Neural cell (in vitro differentiated cells): ENCODE measurements around the gene RPS3. TPM values are rescaled to one million over a fixed set of nuclear protein-coding genes. Genes with fewer than 3 reads are reported as not detected.

ENCODE experiments used
- H2AFZ ChIP-seq: fragments of 200-600, 300-800 bp; sonication (generic), shearing (Covaris generic); 2 replicates; pipeline ENCODE4 v1.6.0; 2014; ENCODE audit warnings: low read depth, mild to moderate bottlenecking, antibody characterized with exemption, low read length, moderate library complexity
- H3F3A ChIP-seq: fragments of 200-600 bp; shearing (Covaris generic); 2 replicates; pipeline ENCODE4 v1.6.1; 2016; ENCODE audit warnings: mild to moderate bottlenecking, moderate library complexity, mixed read lengths, antibody characterized with exemption, low read length; ENCODE audit not compliant: insufficient read depth, poor library complexity, severe bottlenecking
- H3K27ac ChIP-seq: fragments of 200-600, 300-800 bp; sonication (generic), shearing (Covaris generic); 2 replicates; pipeline ENCODE4 v1.5.1; 2014; ENCODE audit warnings: mild to moderate bottlenecking, low read length, moderate library complexity
- H3K27me3 ChIP-seq: fragments of 300-800, 200-600 bp; sonication (generic), shearing (Covaris generic); 2 replicates; pipeline ENCODE4 v1.6.0; 2014; ENCODE audit warnings: mild to moderate bottlenecking, low read depth, low read length, moderate library complexity; ENCODE audit not compliant: insufficient read depth
- H3K36me3 ChIP-seq: fragments of 300-800, 200-600 bp; sonication (generic), shearing (Covaris generic); 2 replicates; pipeline ENCODE4 v1.5.1; 2014; ENCODE audit warnings: mild to moderate bottlenecking, antibody characterized with exemption, low read length, moderate library complexity; ENCODE audit not compliant: insufficient read depth
- H3K4me2 ChIP-seq: fragments of 300-800, 200-600 bp; sonication (generic), shearing (Covaris generic); 2 replicates; pipeline ENCODE4 v1.6.0; 2014; ENCODE audit warnings: mild to moderate bottlenecking, low read length
- H3K4me3 ChIP-seq: fragments of 300-800, 200-600 bp; sonication (generic), shearing (Covaris generic); 2 replicates; pipeline ENCODE4 v1.5.1; 2014; ENCODE audit warnings: mild to moderate bottlenecking, low read length, moderate library complexity
- H3K79me2 ChIP-seq: fragments of 200-600 bp; shearing (Covaris generic); replicated peaks from 2 replicates; pipeline ENCODE4 v1.6.0; 2014; ENCODE audit warnings: mild to moderate bottlenecking, low read length, moderate library complexity; ENCODE audit not compliant: insufficient read depth
- H3K9ac ChIP-seq: fragments of 300-800, 200-600 bp; sonication (generic), shearing (Covaris generic); 2 replicates; pipeline ENCODE4 v1.6.1; 2016; ENCODE audit warnings: mild to moderate bottlenecking, low read length, mixed read lengths
- H3K9me2 ChIP-seq: fragments of 200-600 bp; shearing (Covaris generic); 2 replicates; pipeline ENCODE4 v1.6.1; 2016; ENCODE audit warnings: mild to moderate bottlenecking, low read length, mixed read lengths; ENCODE audit not compliant: insufficient read depth
- H3K9me3 ChIP-seq: fragments of 200-600, 300-800 bp; sonication (generic), shearing (Covaris generic); 2 replicates; pipeline ENCODE4 v1.6.1; 2016; ENCODE audit warnings: mild to moderate bottlenecking, mixed run types, low read length, moderate library complexity, mixed read lengths
- H4K20me1 ChIP-seq: fragments of 200-600 bp; shearing (Covaris generic); 2 replicates; pipeline ENCODE4 v1.6.1; 2016; ENCODE audit warnings: mild to moderate bottlenecking, mixed run types; ENCODE audit not compliant: insufficient read depth
- CTCF ChIP-seq: fragments of 450-650 bp; IDR thresholded peaks from 2 replicates; pipeline ENCODE4 v1.5.1; 2014; ENCODE audit warnings: antibody characterized with exemption, mild to moderate bottlenecking, moderate library complexity; ENCODE audit not compliant: poor library complexity, severe bottlenecking
- EP300 ChIP-seq: fragments of 450-650 bp; conservative IDR thresholded peaks from 2 replicates; pipeline ENCODE4 v1.6.1; 2014; ENCODE audit warnings: antibody characterized with exemption, mild to moderate bottlenecking, moderate library complexity; ENCODE audit not compliant: poor library complexity, severe bottlenecking
- EZH2 ChIP-seq: fragments of 200-600, 300-800 bp; shearing (Covaris generic), sonication (generic); IDR thresholded peaks from 2 replicates; pipeline ENCODE4 v1.6.1; 2014; ENCODE audit warnings: antibody characterized with exemption, low read length, borderline replicate concordance, mild to moderate bottlenecking; ENCODE audit not compliant: insufficient read depth, poor library complexity, severe bottlenecking
- MXI1 ChIP-seq: fragments of 450-650 bp; conservative IDR thresholded peaks from 2 replicates; pipeline ENCODE4 v1.6.1; 2014; ENCODE audit warnings: antibody characterized with exemption, mild to moderate bottlenecking; ENCODE audit not compliant: poor library complexity, severe bottlenecking
- POLR2AphosphoS5 ChIP-seq: IDR thresholded peaks from 2 replicates; pipeline ENCODE4 v1.6.1; 2012
- RAD21 ChIP-seq: fragments of 450-650 bp; conservative IDR thresholded peaks from 2 replicates; pipeline ENCODE4 v1.6.1; 2014; ENCODE audit warnings: antibody characterized with exemption, mild to moderate bottlenecking, moderate library complexity
- REST ChIP-seq: IDR thresholded peaks from 2 replicates; pipeline ENCODE4 v1.6.1; 2012; ENCODE audit warnings: borderline replicate concordance
- SMC3 ChIP-seq: fragments of 450-650 bp; conservative IDR thresholded peaks from 2 replicates; pipeline ENCODE4 v1.6.1; 2014; ENCODE audit warnings: antibody characterized with exemption, mild to moderate bottlenecking, moderate library complexity; ENCODE audit not compliant: poor library complexity
- TAF1 ChIP-seq: IDR thresholded peaks from 2 replicates; pipeline ENCODE4 v1.6.1; 2012; ENCODE audit warnings: low read depth
- polyA plus RNA-seq: library from polyadenylated mRNA; depleted of rRNA; stranded (reverse); fragments of >200 nt; gene quantifications from 2 replicates; pipeline ENCODE4 v1.2.3, GENCODE V29; 2014

Gene RPS3
- polyA plus RNA-seq, 1 donor from 2014 or later, result 1,440 TPM

GRCh38 chr11:75443043-75443442, 43.7 kb downstream of the RPS3 start:
- Histone ChIP-seq H3K27ac (no peak overlapping the region), H3K9me3 (no peaks in the 10 kb centered on the region), H3K9ac (no peak overlapping the region), H2AFZ (no peak overlapping the region), H3K79me2 (no peaks in the 10 kb centered on the region), H3K27me3 (no peaks in the 10 kb centered on the region), H3K36me3 (no peaks in the 10 kb centered on the region), H3K4me3 (no peak overlapping the region), H3K9me2 (no peaks in the 10 kb centered on the region), H3F3A (no peaks in the 10 kb centered on the region), H3K4me2 (no peak overlapping the region), H4K20me1 (no peaks in the 10 kb centered on the region)
- TF ChIP-seq REST (no peak), SMC3 (no peak), EZH2 (no peak)

GRCh38 chr11:75445315-75445953, 46.1 kb downstream of the RPS3 start:
- Histone ChIP-seq H3K9me3 (no peaks in the 10 kb centered on the region), H3K36me3 (no peaks in the 10 kb centered on the region), H3K27me3 (no peaks in the 10 kb centered on the region), H3K9me2 (no peaks in the 10 kb centered on the region), H3K4me3 (no peak overlapping the region), H3F3A (no peaks in the 10 kb centered on the region), H3K4me2 (no peak overlapping the region), H3K9ac (no peak overlapping the region), H4K20me1 (no peaks in the 10 kb centered on the region), H3K27ac (no peak overlapping the region), H3K79me2 (no peaks in the 10 kb centered on the region), H2AFZ (no peak overlapping the region)
- TF ChIP-seq EP300 (no peak), CTCF (peak; percentile 97), POLR2AphosphoS5 (no peak), EZH2 (no peak), RAD21 (peak; percentile 98), MXI1 (peak; percentile 19), SMC3 (peak; percentile 95)

GRCh38 chr11:75447415-75447814, 48.1 kb downstream of the RPS3 start:
- Histone ChIP-seq H3K36me3 (no peaks in the 10 kb centered on the region), H3K4me2 (no peak overlapping the region), H3K27ac (no peak overlapping the region), H3K9me2 (no peaks in the 10 kb centered on the region), H3K9me3 (no peaks in the 10 kb centered on the region), H3F3A (no peaks in the 10 kb centered on the region), H3K4me3 (no peak overlapping the region), H2AFZ (no peak overlapping the region), H3K27me3 (no peaks in the 10 kb centered on the region), H3K9ac (no peak overlapping the region), H3K79me2 (no peaks in the 10 kb centered on the region), H4K20me1 (no peaks in the 10 kb centered on the region)
- TF ChIP-seq POLR2AphosphoS5, result no peak
- TF ChIP-seq TAF1, result no peak
- TF ChIP-seq RAD21, result no peak
- TF ChIP-seq REST, result no peak
- no peak for TF ChIP-seq SMC3
- no peak for TF ChIP-seq EP300
- TF ChIP-seq CTCF, result no peak
- no peak for TF ChIP-seq MXI1
